Measurements from ENCODE around the gene RGMB.
"Not testable (repeated sequence)": the region's sequence is repeated elsewhere in the genome, so short reads cannot be mapped to it uniquely, and the experiment has no call there.

Gene RGMB

DNA sequence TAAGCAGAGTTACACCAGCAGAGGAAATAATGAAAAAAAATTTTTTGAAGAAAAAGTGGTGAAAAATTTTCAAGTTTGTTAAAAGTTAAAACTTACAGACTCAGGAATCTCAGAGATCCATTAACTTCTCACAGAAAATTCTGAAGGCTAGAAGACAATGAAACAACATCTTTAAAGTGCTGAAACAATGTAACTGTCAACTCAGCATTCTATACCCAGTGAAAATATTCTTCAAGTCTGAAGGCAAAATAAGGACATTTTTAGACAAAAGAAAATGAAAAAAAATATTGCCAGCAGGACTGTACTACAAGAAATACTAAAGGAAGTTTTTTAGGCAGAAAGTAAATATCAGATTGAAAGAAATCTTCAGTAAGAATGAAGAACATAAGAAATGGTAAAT is 36.7 kb upstream of the RGMB start:
- TF ChIP-seq, protein P1, sequence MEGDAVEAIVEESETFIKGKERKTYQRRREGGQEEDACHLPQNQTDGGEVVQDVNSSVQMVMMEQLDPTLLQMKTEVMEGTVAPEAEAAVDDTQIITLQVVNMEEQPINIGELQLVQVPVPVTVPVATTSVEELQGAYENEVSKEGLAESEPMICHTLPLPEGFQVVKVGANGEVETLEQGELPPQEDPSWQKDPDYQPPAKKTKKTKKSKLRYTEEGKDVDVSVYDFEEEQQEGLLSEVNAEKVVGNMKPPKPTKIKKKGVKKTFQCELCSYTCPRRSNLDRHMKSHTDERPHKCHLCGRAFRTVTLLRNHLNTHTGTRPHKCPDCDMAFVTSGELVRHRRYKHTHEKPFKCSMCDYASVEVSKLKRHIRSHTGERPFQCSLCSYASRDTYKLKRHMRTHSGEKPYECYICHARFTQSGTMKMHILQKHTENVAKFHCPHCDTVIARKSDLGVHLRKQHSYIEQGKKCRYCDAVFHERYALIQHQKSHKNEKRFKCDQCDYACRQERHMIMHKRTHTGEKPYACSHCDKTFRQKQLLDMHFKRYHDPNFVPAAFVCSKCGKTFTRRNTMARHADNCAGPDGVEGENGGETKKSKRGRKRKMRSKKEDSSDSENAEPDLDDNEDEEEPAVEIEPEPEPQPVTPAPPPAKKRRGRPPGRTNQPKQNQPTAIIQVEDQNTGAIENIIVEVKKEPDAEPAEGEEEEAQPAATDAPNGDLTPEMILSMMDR (IDR thresholded peaks at IDR 0.05; ENCODE audit: low read depth, low read length): no peak
- TF ChIP-seq, protein P2, sequence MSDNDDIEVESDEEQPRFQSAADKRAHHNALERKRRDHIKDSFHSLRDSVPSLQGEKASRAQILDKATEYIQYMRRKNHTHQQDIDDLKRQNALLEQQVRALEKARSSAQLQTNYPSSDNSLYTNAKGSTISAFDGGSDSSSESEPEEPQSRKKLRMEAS (IDR thresholded peaks at IDR 0.05; ENCODE audit: low read depth, low read length): no peak
- no peak for TF ChIP-seq POLR2A (IDR thresholded peaks at IDR 0.05; ENCODE audit: extremely low read depth, insufficient read length)
- no peak for TF ChIP-seq MYC (IDR thresholded peaks at IDR 0.05; ENCODE audit: low read depth, low read length)
- no peak for DNase-seq (ENCODE audit: low read depth)
- H3K4me3 ChIP-seq (ENCODE audit: low read depth, low read length): no peak overlapping the region

DNA sequence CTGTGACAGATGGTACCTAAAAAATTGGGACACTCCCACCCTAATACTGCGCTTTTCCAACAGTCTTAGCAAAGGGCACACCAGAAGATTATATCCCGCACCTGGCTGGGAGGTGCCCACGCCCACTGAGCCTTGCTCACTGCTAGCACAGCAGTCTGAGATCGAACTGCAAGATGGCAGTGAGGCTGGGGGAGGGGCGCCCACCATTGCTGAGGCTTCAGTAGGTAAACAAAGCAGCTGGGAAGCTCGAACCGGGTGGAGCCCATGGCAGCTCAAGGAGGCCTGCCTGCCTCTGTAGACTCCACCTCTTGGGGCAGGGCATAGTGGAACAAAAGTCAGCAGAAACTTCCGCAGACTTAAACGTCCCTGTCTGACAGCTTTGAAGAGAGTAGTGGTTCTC is 36.0 kb upstream of the RGMB start:
- not testable (repeated sequence) for DNase-seq (ENCODE audit: low read depth); H3K4me3 ChIP-seq (ENCODE audit: low read depth, low read length)

DNA sequence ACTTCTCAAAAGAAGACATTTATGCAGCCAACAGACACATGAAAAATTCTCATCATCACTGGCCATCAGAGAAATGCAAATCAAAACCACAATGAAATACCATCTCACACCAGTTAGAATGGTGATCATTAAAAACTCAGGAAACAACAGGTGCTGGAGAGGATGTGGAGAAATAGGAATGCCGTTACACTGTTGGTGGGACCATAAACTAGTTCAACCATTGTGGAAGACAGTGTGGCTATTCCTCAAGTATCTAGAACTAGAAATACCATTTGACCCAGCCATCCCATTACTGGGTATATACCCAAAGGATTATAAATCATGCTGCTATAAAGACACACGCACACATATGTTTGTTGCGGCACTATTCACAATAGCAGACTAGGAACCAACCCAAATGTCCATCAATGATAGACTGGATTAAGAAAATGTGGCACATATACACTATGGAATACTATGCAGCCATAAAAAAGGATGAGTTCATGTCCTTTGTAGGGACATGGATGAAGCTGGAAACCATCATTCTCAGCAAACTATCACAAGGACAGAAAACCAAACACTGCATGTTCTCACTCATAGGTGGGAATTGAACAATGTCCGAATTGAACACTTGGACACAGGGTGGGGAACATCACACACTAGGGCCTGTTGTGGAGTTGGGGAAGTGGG is 34.8 kb upstream of the RGMB start:
- H3K4me3 ChIP-seq (ENCODE audit: low read depth, low read length); DNase-seq (ENCODE audit: low read depth): not testable (repeated sequence)

DNA sequence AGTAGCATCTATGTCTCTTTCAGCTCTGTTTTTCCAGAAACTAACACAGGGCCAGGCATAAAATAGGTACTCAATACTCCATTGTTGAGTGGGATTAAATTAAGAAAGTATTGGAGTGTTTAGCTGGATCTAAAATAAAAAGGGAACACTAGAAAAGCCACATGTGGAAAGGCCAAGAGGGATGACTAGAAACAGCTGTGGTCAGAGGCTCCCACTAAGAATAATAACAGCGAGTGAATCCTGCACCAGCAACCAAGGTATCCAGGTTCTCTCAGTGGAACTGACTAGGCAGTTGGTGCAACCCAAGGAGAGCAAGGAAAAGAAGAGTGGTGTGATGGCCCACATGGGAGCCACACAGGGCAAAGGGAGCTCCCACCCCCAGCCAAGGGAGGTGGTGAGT is 31.5 kb upstream of the RGMB start:
- DNase-seq (ENCODE audit: low read depth): no peak
- TF ChIP-seq, protein P2 (IDR thresholded peaks at IDR 0.05; ENCODE audit: low read depth, low read length): no peak
- TF ChIP-seq, protein P1 (IDR thresholded peaks at IDR 0.05; ENCODE audit: low read depth, low read length): no peak
- no peak for TF ChIP-seq MYC (IDR thresholded peaks at IDR 0.05; ENCODE audit: low read depth, low read length)
- H3K4me3 ChIP-seq (ENCODE audit: low read depth, low read length): no peak overlapping the region

DNA sequence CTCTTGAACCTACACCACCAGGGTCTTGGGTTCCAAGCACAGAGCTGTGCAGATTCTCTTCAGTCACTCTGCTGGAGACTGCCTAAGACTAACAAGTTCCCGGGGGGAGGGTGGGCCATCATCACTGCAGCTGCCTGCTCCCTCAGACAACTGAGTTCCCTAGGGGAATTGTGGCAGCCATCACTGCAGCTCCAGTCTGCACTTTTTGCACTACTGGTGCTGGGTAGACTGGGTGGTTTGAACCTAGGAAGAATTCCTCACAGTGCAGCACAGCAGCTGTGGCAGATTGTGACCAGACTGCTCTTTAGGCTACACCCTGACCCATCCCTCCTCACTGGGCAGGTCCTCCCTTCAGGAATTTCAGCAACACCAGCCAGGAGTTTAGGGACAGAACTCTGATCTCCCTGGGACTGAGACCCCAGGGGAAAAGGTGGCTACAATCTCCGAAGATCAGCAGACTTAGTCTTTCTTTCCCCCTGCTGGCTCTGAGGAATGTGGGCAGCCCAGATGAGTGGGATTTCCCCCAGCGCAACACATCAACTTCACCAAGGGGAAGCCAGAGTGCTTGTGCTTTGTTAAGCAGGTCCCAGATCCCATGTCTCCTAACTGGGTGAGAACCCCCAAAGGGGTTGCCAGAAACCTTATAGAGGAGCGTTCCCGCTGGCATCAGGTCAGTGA is 30.9 kb upstream of the RGMB start:
- TF ChIP-seq MYC (IDR thresholded peaks at IDR 0.05; ENCODE audit: low read depth, low read length): no peak
- TF ChIP-seq, protein P2 (IDR thresholded peaks at IDR 0.05; ENCODE audit: low read depth, low read length): no peak
- no peak overlapping the region for H3K4me3 ChIP-seq (ENCODE audit: low read depth, low read length)
- no peak for DNase-seq (ENCODE audit: low read depth)

DNA sequence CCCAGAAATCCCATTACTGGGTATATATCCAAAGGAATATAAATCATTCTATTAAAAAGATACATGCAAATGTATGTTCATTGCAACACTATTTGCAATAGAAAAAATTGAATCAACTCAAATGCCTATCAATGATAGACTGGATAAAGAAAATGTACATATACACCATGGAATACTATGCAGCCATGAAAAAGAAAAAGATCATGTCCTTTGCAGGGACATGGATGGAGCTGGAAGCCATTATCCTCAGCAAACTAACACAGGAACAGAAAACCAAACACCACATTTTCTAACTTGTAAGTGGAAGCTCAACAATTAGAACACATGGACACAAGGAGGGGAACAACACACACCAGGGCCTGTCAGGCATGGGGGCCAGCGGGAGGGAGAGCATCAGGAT is 25.2 kb upstream of the RGMB start:
- not testable (repeated sequence) for H3K4me3 ChIP-seq (ENCODE audit: low read depth, low read length); DNase-seq (ENCODE audit: low read depth)

DNA sequence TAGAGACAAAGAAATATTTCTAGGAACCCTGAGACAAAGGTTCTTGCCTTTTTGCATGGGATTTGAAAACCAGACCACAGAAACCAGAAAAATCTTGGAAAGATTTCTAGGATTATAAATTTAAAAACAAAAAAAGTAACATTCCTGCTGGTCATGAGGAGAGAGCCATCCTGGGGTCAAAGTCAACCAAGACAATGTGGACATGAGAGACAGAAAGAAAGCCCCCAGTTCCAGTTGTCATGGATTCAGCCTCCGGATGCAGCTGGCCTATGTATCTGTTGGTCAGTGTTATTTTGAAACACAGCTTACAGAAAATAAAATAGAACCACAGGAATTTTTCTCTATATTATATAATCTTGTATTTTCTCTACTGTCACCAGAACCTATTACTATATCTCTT is 24.4 kb upstream of the RGMB start:
- H3K4me3 ChIP-seq (ENCODE audit: low read depth, low read length): no peak overlapping the region
- TF ChIP-seq POLR2A (IDR thresholded peaks at IDR 0.05; ENCODE audit: extremely low read depth, insufficient read length): no peak
- TF ChIP-seq, protein P2 (IDR thresholded peaks at IDR 0.05; ENCODE audit: low read depth, low read length): no peak
- no peak for TF ChIP-seq MYC (IDR thresholded peaks at IDR 0.05; ENCODE audit: low read depth, low read length)
- TF ChIP-seq, protein P1 (IDR thresholded peaks at IDR 0.05; ENCODE audit: low read depth, low read length): no peak
- no peak for DNase-seq (ENCODE audit: low read depth)

DNA sequence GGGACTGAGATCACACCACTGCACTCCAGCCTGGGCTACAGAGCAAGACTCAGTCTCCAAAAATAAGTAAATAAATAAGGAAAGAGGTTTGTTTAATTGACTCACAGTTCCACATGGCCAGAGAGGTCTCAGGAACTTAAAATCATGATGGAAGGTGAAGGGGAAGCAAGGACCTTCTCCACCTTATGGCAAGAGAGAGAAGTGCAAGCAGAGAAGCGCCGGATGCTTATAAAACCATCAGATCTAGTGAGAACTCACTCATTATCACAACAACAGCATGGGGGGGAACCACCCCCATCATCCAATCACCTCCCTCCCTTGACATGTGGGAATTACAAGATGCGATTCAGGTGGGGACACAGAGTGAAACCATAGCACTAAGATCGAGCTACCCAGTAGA is 22.8 kb upstream of the RGMB start:
- TF ChIP-seq, protein P1 (IDR thresholded peaks at IDR 0.05; ENCODE audit: low read depth, low read length): peak; percentile 49
- TF ChIP-seq MYC (IDR thresholded peaks at IDR 0.05; ENCODE audit: low read depth, low read length): no peak
- TF ChIP-seq POLR2A (IDR thresholded peaks at IDR 0.05; ENCODE audit: extremely low read depth, insufficient read length): no peak
- TF ChIP-seq, protein P2 (IDR thresholded peaks at IDR 0.05; ENCODE audit: low read depth, low read length): no peak
- DNase-seq (ENCODE audit: low read depth): peak; percentile 37
- no peak overlapping the region for H3K4me3 ChIP-seq (ENCODE audit: low read depth, low read length)

DNA sequence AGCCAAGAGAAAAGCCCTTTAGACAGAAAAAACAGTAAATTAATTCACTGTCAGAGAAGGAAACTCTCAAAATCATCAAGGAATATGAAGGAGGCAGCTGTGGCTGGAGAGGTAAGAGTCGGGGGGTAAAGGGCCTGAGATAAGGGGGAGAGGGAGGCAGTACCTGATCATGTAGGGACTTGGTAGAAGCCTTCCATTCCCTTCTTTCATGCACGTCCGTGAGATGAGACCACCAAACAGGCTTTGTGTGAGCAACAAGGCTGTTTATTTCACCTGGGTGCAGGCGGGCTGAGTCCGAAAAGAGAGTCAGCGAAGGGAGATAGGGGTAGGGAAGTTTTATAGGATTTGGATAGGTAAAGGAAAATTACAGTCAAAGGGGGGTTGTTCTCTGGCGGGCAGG is 21.1 kb upstream of the RGMB start:
- H3K4me3 ChIP-seq (ENCODE audit: low read depth, low read length); DNase-seq (ENCODE audit: low read depth): not testable (repeated sequence)

DNA sequence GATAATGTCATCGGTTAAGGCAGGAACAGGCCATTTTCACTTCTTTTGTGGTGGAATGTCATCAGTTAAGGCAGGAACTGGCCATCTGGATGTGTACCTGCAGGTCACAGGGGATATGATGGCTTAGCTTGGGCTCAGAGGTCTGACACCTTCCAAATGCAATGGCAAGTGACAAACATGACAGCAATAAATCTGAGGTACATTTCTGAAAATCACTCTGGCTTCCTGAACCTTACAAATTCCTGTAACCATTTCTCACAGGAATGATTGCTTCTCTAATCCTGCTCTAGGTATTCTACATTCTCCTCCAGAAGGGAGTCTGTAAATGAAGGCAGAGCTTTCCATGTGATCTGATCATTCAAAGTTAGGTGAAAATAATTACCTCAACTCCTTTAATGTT is 20.7 kb upstream of the RGMB start:
- H3K4me3 ChIP-seq (ENCODE audit: low read depth, low read length); DNase-seq (ENCODE audit: low read depth): not testable (repeated sequence)

Data from NB4 (cell line).